DLD1 (cell line): ENCODE measurements around the gene UACA.
"Not testable (repeated sequence)": the region's sequence is repeated elsewhere in the genome, so short reads cannot be mapped to it uniquely, and the experiment has no call there.

Experiments
- in situ Hi-C: cut with HindIII; loops from 2 replicates; pipeline ENCODE4 v1.10.0; 2017; ENCODE audit warnings: low sequenced_read_pairs

The UACA gene

DNA sequence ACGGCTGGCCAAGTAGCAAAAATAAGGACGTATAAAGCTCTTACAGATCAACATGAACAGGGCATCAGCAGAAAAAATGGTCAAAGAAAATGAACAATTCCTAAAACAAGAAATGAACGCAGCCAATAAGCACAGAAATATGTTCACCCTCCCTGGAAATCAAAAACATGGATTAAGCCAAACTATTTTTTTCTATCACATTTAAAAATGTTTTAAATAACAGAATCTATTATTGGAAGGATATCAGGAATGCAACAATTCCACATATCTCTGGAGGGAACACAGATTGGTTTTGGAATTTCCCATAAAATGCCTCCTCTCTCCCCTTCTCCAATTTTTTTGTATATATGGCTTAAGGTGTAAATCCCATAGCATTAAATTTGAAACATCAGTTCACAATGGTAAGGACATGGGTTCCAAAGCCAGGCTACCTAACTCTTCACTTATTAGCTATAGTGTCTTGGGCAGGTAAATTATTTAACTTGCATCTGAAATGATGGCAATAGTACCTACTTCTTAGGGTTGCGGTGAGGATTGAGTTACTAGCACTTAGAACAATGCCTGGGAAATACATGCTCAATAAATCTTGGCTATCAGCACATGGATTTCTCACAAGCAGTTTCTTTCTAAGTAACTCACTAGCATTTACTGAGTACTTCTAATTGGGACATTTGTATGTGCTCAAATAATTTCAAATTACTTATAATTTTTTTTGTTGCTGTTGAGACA lies 10.1 kb downstream of the UACA start:
- in situ Hi-C loops = no loop called here

DNA sequence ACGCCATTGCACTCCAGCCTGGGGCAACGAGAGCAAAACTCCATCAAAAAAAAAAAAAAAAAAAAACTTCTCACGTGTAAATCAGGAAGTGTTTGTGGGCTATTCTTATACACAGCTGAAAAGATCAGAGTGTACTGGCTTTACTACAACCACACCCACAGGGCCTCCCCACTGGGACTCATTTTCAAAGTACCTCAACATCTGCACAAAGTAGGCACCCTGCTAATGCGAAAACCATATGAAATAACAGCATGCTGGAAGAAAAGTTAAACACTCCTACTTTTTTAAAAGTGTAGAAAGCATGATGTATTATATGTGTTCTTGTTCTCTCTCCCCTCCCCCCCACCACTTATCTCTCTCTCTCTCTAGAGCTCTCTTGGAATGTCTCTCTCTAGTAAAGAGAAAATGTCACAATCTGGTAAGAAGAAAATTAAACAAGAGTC lies 11.1 kb downstream of the UACA start:
- in situ Hi-C loops = no loop called here

DNA sequence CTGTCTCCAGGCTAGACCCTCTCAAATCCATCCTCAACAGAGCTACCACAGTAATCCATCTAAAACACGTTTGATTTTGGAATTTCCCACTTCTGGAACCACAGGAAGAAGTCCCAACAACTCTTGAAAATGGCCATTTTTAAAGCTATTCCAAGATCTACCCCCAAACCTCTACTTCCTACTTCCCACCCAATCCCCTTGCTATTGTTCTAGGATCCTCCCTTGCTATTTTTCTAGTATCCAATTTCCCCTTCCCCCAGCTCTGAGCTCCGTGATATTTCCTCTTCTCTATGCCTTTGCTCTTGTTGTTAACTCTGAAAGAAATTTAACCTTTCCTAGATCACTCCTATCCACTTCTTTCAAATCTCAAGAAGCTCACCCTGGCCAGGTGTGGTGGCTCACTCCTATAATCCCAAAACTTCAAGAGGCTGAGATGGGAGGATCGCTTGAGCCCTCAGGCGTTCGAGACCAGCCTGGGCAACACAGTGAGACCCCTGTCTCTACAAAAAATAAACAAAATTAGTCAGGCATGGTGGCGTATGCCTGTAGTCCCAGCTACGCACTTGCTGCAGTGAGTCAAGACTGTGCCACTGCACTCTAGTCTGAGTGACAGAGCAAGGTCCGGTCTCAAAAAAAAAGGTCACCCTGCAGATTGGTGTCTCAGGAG lies 13.0 kb downstream of the UACA start:
- in situ Hi-C loops = no loop called here

DNA sequence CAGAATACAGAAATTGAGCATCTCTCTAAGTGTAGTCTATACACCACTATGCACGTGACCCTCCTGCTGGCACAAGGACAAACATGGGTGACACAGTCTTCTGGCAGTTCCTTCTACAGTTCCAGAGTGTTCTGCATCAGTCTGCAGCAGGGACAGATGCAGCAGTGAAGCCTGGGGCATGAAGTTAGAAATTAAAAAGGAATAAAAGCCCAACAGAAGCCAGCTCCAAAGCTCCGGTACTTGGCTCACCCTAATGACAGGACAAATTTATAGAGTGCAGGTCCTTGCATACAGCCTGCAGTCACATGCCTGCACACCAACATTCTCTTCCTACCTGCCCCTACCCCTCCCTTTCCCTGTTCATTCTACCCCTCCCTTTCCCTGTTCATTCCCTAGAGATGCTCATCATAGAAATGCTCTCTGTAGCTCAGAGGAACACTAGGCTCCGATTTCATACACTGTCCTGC lies 15.0 kb downstream of the UACA start:
- in situ Hi-C loops = no loop called here

DNA sequence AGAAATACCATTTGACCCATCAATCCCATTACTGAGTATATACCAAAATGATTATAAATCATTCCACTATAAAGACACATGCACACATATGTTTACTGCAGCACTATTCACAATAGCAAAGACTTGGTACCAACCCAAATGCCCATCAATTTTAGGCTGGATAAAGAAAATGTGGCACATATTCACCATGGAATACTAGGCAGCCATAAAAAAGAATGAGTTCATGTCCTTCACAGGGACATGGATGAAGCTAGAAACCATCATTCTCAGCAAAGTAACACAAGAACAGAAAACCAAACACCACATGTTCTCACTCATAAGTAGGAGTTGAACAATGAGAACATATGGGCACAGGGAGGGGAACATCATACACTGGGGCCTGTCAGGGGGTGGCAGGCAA lies 16.8 kb downstream of the UACA start:
- in situ Hi-C loops = not testable (repeated sequence)

DNA sequence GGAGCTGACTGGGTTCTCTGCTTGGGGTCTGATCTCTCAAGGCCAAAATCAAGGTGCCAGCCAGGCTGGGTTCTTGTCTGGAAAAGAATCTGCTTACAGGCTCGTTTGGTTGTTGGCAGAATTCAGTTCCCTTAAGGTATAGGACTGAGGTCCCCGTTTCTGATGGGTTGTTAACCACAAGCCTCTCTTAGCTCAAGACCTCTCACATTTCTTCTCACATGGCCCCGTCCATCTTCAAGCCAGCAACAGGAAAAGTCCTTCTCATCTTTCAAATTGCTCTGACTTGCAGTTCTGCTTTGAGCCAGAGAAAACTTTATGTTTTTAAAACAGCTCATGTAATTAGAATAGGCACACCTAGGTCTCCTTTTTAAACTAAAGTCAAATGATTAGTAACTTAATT lies 20.4 kb downstream of the UACA start:
- in situ Hi-C loops = no loop called here

DNA sequence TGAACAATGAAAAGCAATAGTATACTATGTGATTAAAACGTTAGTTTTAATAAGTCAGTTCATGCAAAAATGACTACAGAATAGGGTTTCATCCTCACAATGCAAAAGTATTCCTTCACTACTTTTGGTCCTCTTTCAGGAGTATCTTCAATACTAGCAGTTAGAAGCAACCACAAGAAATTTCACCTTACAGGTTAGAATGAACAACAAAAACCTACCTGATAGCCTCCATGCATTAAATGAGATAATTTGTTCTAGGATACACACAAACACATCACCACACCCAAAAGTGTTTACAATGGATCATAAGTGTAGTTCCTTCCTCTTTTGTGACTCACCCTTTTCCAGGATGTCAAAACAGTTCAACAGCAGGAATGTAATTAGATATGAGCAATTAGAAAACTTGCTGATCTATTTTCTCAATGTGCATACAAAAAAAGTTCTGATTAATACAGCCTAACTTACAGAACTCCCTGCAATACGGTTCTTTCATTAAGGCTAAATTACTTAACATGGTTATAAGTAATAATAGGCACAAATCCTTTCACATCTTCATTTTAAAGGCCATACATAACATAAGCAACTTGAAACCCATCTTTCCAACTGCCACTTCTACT lies 21.6 kb downstream of the UACA start:
- in situ Hi-C loops = no loop called here

DNA sequence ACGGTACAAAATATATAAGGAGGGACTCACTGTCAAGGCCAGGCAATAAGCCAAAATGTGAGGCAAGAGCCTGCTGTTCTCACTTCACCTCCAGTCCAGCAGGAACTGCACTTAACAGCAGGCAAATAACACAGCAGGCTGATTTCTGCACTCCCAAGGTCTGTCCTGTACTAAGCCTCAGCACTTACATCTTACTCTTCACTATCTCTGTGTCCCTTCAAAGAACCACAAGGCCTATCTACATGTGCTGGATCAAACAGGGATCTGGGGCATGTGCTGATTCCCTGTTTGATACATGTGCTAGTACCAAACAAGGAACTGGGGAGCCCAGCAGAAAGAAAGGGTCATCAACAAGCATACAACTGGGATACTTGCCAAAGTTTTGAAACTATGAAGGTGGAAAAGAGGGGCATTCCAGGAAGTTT lies 22.2 kb downstream of the UACA start:
- in situ Hi-C loops = no loop called here

DNA sequence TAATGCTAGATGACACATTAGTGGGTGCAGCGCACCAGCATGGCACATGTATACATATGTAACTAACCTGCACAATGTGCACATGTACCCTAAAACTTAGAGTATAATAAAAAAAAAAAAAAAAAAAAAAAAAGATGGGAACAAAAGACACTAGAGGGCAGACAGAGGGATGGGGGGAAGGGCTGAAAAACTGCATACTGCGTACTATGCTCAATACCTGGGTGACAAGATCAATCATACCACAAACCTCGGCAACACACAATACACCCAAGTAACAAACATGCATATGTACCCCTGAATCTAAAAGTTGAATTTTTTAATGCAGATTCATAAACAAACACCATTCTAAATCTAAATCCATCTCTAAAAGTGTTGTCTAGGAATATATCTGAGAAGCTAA lies 28.3 kb downstream of the UACA start:
- in situ Hi-C loops = not testable (repeated sequence)

DNA sequence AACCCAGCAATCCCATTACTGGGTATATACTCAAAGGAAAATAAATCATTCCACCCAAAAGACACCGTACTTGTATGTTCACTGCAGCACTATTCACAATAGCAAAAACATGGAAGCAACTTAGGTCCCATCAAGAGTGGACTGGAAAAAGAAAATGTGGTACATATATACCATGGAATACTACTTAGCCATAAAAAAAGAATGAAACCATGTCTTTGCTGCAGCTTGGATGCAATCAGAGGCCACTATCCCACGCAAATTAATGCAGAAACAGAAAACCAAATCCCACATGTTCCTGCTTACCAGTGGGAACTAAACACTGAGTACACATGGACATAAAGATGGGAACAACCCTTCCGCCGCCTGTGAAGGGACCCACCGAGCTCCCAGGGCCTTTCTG lies 34.2 kb downstream of the UACA start:
- in situ Hi-C loops = no loop called here

DNA sequence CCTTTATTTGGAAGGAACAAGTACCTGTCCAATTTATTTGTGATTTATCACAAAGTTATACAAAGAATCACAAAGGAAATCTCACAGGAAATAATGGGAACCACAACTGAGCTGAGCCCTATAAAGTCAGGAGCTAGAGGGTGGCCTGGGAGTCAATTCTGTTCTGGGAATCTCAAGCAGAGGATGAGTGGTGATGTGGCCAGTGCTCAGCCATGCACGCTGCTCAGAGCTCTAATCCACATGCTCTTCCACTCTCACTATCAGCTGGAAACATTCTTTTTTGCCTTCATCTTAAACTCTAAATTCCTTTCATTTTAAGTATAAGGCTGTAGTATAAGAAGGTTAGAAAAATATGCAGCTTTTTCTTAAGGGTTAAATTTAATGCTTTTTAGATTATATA lies 36.6 kb downstream of the UACA start:
- in situ Hi-C loops = no loop called here

DNA sequence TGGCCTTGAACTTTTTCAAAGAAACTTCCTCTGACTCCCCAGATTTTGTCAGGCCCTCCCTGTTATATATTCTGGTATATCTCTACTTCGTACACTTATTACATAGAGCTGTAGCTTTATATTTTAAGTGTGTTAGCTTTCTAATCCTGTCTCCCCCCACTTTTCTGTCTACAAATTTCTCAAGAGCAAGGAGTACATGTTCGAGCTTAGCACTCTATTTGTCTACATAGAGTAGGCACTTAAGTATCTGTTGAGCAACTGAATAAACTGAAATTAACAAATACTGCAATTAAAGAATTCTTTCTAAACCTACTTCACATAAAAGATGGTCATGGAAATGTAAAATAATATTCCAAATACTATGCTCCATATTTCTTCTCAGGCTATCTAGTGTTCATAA lies 39.4 kb downstream of the UACA start:
- in situ Hi-C loops = no loop called here

DNA sequence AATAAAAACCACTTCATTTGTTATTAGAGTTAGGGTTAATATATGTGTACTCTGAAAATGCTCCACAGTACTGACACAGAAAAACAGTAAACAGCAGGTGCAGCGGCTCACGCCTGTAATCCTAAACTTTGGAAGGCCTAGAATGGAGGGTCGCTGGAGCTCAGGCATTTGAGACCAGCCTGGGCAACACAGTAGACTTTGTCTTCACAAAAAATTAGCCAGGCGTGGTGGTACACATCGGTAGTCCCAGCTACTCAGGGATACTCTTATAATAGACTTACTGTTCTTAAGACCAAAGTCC lies 40.3 kb downstream of the UACA start:
- in situ Hi-C loops = no loop called here

DNA sequence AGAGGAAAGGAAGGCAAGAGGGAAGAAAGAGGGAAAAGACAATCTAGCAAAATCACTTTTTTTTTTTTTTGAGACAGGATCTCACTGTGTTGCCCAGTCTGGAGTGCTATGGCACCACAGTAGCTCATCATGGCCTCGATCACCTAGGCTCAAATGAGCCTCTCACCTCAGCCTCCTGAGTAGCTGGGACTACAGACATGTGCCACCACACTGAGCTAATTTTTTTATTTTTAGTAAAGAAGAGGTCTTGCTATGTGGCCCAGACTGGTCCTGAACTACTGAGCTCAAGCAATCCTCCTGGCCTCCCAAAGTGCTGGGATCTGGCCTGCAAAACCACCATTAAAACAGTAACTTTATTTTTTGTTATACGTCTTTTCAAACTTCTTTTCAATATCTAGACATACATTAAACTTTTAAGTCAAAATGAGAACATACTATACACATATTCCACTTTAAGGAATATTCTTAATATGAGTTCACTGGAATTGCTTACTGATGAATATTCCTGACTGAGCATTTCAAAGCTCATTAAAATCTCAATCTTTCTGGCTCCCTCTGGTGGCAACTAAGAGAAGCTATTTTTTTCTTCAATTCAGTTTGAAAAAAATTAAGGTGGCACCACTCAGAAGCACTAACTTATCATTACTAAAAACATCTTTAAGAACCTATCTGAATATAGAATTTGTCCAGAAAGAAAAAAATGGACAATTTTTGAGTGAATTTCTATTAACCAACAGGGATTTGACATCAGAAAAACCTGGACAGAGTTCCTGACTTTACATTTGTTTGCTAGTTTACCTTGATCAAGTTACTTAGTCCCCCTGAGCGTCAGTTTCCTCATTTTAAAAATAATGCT lies 40.9 kb downstream of the UACA start:
- in situ Hi-C loops = no loop called here

DNA sequence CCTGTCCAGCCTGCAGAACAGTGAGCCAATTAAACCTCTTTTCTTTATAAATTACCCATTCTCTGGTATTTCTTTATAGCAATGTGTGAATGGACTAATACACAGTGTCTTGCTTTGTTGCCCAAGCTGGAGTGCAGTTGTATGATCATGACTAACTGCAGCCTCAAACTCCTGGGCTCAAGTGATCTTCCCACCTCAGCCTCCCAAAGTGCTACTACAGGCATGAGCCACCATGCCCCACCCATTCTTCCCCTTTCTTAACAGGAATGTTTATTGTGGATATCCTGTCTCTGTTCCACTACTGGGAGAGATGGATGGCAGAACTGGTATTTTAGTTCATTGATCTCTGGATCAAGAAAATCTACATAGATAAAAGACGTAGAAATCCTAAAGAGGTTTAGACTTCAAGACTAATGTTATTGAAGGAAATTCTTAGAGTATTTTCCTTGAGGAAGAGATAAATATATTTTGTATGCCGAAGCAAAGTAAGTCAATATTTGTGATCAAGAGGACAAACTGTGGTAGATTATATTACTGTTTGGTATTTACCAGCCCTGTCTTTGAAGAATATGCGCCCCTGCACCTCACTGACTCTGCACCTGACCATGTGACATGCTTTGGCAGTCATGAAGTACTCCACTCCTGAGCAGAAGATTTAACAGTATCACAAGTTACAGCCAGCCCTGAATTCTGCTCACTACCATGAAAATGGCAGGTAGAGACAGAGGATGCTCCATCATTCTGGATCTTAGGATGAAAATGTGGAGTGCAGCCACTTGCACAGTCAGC lies 42.9 kb downstream of the UACA start:
- in situ Hi-C loops = no loop called here

DNA sequence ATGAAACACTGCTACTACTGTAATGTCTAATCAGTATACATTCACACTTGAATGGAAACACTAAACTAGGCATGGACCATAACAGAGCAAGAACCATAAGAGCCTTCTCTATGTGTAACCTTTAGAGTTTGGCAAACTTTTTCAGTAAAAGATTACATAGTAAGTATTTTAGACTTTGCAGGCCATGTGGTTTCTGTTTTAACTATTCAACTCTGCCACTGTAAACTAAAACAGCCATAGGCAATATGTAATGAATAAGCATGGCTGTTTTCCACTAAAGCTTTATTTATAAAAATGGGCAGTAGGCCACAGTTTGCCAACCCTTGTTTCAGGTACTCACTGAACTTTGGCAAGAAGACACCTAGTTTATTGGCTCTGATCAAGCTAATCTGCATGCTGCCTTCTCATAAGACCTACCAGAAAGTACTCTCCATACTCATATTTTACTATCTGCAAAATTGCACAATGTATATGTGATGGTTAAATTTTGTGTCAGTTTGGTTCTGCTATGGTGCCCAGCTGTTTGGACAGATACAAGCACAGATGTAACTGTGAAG lies 46.0 kb downstream of the UACA start:
- in situ Hi-C loops = no loop called here

DNA sequence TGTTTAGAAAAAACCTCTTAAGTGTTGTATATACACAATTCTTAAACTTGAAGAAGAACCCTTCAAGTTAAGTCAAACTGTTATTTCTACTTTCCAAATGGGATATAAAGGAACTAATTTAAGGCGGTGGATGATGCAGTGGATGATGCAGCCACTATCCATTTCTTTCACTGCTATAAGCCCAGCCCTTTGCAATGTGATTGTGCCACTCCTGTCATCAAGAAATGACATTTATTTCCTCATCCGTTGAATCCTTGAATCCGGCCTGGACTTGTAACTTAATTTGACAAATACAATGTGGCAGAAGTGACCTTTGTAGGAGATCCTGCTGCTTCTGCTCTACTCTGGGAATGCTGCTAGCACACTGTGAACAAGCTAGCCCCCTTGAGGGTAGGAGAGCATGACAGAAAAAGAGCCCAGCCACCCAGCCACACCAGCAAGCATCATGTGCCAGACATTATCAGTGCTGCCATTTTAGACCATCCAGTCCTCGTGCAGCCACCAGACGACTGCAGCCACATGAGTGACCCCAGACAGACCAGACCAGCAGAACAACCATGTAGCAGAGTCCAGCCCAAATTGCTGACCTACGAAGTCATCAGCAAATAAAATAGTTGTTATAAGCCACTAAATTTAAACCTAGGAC lies 47.4 kb downstream of the UACA start:
- in situ Hi-C loops = no loop called here

DNA sequence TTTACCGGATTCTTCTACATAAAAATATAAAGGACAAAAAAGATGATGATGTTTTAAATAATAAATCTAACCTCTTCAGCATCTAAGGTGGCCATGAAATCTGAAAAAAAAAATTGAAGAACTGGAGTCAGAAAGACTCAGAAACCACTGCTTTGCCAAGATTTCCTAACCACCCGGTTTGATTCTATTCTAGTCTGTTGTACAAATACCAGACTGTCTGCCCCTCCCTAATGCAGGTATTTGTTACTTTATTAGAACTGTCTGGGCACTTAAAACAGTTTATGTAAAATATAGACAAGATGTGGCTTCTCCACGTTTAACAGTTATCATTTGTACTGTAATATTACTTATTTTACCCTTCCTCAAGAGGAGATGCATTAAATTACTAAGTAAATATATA lies 48.8 kb downstream of the UACA start:
- in situ Hi-C loops = no loop called here

DNA sequence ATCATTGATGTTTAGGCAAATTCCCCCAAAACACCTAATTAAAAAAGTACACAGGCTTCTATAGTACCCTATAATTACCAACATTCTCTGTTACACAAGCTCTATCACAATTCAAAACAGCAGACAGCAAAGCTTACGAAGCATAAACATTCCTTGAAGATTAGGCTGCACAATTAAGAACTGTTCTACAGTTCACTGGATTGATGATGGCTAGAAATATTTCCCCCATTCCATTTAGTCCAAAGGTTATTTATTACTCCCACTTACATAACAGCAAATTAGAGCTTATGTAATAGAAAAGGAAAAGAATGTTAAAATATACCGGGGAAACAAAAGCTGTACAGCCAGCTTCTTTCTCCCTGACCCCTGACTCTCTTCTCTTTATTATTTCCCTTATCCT lies 49.3 kb downstream of the UACA start:
- in situ Hi-C loops = no loop called here

DNA sequence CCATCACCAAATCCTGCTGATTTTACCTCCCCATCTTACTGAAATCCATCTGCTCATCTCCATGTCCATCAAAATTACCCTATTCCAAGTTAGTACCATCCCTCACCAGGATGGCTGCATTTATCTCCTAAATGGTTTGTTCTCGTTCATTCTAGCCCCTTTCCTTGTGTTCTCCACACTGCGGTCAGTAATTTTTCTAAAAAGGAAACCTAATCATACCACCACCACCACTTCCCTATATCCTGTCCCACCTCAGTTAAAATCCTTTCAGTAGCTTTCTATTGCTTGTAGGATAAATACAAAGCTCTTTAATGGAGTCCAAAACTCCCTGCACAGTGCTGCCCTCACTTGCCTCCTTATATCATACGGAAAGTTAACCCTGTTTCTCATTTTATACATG lies 51.1 kb downstream of the UACA start:
- in situ Hi-C loops = no loop called here
